Vagina (tissue), 2 donors: ENCODE measurements around the gene KMT2E.

Source experiments
- POLR2A ChIP-seq, 2 donors: fragments of 450-650 bp; IDR thresholded peaks; one replicate each; pipeline ENCODE4 v1.6.1; 2017; ENCODE audit warnings: antibody characterized with exemption in 2 of 2, mild to moderate bottlenecking in 2 of 2, moderate library complexity in 2 of 2
- POLR2AphosphoS5 ChIP-seq, 2 donors: sonication (generic); formaldehyde crosslinking; IDR thresholded peaks; one replicate each; pipeline ENCODE4 v1.9.0; 2017; ENCODE audit warnings: antibody characterized with exemption in 2 of 2, mild to moderate bottlenecking in 2 of 2, low read depth in 1 of 2; ENCODE audit not compliant: insufficient read depth in 1 of 2
- TF ChIP-seq, protein P1 (sequence below), 3 experiments: fragments of 450-650 bp in 2 of 3; fragments of 200-600 bp in 1 of 3; sonication (generic) in 1 of 3; IDR thresholded peaks; one replicate each; pipeline ENCODE4 v1.5.1; 2017 to 2019; ENCODE audit warnings: antibody characterized with exemption in 3 of 3, mild to moderate bottlenecking in 2 of 3, moderate library complexity in 2 of 3

DNA sequence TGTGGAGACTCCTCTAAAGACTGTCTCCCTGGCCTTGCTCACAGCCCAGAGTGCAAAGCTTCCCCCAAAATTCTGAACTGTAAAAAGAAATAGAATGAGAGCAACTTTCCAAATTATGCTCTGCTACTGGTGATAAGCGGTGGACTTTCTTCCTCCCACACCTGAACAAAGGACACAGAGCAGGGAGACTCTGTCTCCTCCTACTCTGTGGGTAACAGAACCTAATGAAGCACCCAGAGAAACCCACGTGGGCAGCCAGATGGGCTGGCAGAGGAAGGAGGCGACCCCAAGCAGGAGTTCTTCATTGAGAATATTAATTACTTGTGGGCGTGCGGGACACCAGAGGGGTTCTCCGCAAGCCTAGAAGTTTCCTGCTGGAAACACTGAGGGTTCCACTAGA is 139.5 kb downstream of the KMT2E start:
- TF ChIP-seq, protein P1, sequence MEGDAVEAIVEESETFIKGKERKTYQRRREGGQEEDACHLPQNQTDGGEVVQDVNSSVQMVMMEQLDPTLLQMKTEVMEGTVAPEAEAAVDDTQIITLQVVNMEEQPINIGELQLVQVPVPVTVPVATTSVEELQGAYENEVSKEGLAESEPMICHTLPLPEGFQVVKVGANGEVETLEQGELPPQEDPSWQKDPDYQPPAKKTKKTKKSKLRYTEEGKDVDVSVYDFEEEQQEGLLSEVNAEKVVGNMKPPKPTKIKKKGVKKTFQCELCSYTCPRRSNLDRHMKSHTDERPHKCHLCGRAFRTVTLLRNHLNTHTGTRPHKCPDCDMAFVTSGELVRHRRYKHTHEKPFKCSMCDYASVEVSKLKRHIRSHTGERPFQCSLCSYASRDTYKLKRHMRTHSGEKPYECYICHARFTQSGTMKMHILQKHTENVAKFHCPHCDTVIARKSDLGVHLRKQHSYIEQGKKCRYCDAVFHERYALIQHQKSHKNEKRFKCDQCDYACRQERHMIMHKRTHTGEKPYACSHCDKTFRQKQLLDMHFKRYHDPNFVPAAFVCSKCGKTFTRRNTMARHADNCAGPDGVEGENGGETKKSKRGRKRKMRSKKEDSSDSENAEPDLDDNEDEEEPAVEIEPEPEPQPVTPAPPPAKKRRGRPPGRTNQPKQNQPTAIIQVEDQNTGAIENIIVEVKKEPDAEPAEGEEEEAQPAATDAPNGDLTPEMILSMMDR (IDR thresholded peaks at IDR 0.05): no peak
- no peak for TF ChIP-seq POLR2AphosphoS5 (IDR thresholded peaks at IDR 0.05; ENCODE audit: insufficient read depth in 1 of 2, low read depth in 1 of 2)
- TF ChIP-seq POLR2A (IDR thresholded peaks at IDR 0.05): no peak
